Sigmoid colon (tissue), 4 donors: ENCODE measurements around the gene SRGAP2C.
"Not testable (repeated sequence)": the region's sequence is repeated elsewhere in the genome, so short reads cannot be mapped to it uniquely, and the experiment has no call there.

Experiments
- EP300 ChIP-seq, 4 donors: sonication (generic); formaldehyde crosslinking; IDR thresholded peaks; one replicate each; pipeline ENCODE4 v1.6.1; 2017; ENCODE audit warnings: antibody characterized with exemption in 4 of 4
- POLR2A ChIP-seq, 2 donors: fragments of 450-650 bp; IDR thresholded peaks; one replicate each; pipeline ENCODE4 v1.6.1; 2016; ENCODE audit warnings: antibody characterized with exemption in 2 of 2, mild to moderate bottlenecking in 2 of 2, moderate library complexity in 2 of 2
- POLR2AphosphoS5 ChIP-seq, 4 donors: sonication (generic); formaldehyde crosslinking; IDR thresholded peaks; one replicate each; pipeline ENCODE4 v1.6.1; 2017; ENCODE audit warnings: antibody characterized with exemption in 4 of 4
- TF ChIP-seq, protein P1 (sequence below), 4 experiments: fragments of 450-650 bp in 3 of 4; fragments of 200-600 bp in 1 of 4; IDR thresholded peaks; one replicate each; pipeline ENCODE4 v1.5.1; 2016 to 2019; ENCODE audit warnings: antibody characterized with exemption in 4 of 4, mild to moderate bottlenecking in 3 of 4, moderate library complexity in 2 of 4

DNA sequence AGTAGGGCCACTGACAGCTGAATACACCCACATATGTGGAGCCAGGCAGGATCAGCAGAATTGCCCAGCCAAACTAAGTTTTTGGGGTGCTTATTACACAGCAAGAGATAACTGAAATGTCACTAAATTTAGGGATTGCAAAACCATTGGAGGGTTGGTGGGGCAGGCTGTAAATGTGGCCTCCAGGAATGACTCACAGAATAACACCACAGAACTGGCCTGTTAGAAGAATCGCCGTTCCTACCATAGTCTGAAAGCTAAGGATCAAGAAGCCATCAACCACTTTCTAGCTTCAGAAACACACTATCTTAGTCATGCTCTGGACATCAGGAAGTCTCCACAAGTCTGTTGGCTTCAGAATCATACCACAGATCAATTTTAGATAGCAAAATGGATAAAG, 24.7 kb upstream of the SRGAP2C start:
- TF ChIP-seq, protein P1, sequence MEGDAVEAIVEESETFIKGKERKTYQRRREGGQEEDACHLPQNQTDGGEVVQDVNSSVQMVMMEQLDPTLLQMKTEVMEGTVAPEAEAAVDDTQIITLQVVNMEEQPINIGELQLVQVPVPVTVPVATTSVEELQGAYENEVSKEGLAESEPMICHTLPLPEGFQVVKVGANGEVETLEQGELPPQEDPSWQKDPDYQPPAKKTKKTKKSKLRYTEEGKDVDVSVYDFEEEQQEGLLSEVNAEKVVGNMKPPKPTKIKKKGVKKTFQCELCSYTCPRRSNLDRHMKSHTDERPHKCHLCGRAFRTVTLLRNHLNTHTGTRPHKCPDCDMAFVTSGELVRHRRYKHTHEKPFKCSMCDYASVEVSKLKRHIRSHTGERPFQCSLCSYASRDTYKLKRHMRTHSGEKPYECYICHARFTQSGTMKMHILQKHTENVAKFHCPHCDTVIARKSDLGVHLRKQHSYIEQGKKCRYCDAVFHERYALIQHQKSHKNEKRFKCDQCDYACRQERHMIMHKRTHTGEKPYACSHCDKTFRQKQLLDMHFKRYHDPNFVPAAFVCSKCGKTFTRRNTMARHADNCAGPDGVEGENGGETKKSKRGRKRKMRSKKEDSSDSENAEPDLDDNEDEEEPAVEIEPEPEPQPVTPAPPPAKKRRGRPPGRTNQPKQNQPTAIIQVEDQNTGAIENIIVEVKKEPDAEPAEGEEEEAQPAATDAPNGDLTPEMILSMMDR (IDR thresholded peaks at IDR 0.05) = not testable (repeated sequence)
- not testable (repeated sequence) for TF ChIP-seq EP300, POLR2AphosphoS5, POLR2A (IDR thresholded peaks at IDR 0.05)
